ENCODE data around the gene MYL6. TPM values are rescaled to one million over a fixed set of nuclear protein-coding genes. Genes with fewer than 3 reads are reported as not detected.

The MYL6 gene
- total and polyA plus RNA-seq, 9 of the 15 experiments (the other 6 are each of a cell fraction or from before 2014, with no cell fraction given) = 557 to 1,664 (median 958) TPM

DNA sequence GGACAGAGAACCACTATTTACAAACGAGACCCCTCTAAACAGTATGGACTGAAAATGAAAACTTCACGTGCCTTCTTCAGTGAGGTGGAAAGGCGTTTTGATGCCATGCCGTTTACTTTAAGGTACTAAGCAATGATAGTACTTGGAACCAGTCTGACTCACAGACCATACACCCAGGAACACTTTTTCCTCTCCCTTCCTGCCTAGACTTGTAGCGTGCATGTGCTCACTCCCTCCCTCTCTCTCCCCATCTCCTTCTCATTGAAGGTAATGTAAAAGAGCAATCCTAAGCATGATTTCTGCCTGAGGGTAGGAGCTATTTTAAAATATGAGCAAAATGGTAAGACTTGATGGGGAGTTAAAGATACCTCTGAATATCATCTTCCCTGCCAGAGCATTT, 47.6 kb upstream of the MYL6 start (continued):
- TF ChIP-seq, protein P1, sequence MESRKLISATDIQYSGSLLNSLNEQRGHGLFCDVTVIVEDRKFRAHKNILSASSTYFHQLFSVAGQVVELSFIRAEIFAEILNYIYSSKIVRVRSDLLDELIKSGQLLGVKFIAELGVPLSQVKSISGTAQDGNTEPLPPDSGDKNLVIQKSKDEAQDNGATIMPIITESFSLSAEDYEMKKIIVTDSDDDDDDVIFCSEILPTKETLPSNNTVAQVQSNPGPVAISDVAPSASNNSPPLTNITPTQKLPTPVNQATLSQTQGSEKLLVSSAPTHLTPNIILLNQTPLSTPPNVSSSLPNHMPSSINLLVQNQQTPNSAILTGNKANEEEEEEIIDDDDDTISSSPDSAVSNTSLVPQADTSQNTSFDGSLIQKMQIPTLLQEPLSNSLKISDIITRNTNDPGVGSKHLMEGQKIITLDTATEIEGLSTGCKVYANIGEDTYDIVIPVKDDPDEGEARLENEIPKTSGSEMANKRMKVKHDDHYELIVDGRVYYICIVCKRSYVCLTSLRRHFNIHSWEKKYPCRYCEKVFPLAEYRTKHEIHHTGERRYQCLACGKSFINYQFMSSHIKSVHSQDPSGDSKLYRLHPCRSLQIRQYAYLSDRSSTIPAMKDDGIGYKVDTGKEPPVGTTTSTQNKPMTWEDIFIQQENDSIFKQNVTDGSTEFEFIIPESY (CRISPR knock-in tag; IDR thresholded peaks at IDR 0.05) = no peak
- TF ChIP-seq, protein P2, sequence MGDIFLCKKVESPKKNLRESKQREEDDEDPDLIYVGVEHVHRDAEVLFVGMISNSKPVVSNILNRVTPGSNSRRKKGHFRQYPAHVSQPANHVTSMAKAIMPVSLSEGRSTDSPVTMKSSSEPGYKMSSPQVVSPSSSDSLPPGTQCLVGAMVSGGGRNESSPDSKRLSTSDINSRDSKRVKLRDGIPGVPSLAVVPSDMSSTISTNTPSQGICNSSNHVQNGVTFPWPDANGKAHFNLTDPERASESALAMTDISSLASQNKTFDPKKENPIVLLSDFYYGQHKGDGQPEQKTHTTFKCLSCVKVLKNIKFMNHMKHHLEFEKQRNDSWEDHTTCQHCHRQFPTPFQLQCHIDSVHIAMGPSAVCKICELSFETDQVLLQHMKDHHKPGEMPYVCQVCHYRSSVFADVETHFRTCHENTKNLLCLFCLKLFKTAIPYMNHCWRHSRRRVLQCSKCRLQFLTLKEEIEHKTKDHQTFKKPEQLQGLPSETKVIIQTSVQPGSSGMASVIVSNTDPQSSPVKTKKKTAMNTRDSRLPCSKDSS (IDR thresholded peaks at IDR 0.05; ENCODE audit: low read depth, partially characterized antibody) = no peak
- TF ChIP-seq, protein P3, sequence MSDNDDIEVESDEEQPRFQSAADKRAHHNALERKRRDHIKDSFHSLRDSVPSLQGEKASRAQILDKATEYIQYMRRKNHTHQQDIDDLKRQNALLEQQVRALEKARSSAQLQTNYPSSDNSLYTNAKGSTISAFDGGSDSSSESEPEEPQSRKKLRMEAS (CRISPR knock-in tag; IDR thresholded peaks at IDR 0.05) = no peak
- TF ChIP-seq ZNF24 (IDR thresholded peaks at IDR 0.05) (no peak), NEUROD1 (IDR thresholded peaks at IDR 0.05; ENCODE audit: borderline replicate concordance, low read depth, low read length, partially characterized antibody) (no peak), SRSF9 (IDR thresholded peaks at IDR 0.05; ENCODE audit: borderline replicate concordance, low read depth, low read length) (no peak)
- TF ChIP-seq, protein P4, sequence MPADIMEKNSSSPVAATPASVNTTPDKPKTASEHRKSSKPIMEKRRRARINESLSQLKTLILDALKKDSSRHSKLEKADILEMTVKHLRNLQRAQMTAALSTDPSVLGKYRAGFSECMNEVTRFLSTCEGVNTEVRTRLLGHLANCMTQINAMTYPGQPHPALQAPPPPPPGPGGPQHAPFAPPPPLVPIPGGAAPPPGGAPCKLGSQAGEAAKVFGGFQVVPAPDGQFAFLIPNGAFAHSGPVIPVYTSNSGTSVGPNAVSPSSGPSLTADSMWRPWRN (IDR thresholded peaks at IDR 0.05; ENCODE audit: low read depth) = no peak

Measured in K562 (cell line).